WERI-Rb-1 (cell line): ENCODE data around the gene ZRANB2.

ENCODE experiments used
- DNase-seq: peaks from one replicate; pipeline ENCODE4 v3.0.0-alpha.2; 2020
- H3K27ac ChIP-seq: fragments of 250-450 bp; sonication (Bioruptor Pico); 2 replicates; pipeline ENCODE4 v1.5.1; 2020; ENCODE audit warnings: mild to moderate bottlenecking, moderate library complexity
- H3K27me3 ChIP-seq: fragments of 250-450 bp; sonication (Bioruptor Pico); 2 replicates; pipeline ENCODE4 v1.5.1; 2021; ENCODE audit warnings: mild to moderate bottlenecking, low read depth, moderate library complexity; ENCODE audit not compliant: insufficient read depth, severe bottlenecking
- H3K36me3 ChIP-seq: fragments of 250-450 bp; sonication (Bioruptor Pico); 2 replicates; pipeline ENCODE4 v1.5.1; 2020; ENCODE audit warnings: mild to moderate bottlenecking, moderate library complexity
- H3K4me3 ChIP-seq: 2 replicates; pipeline ENCODE4 v1.5.1; 2011; ENCODE audit warnings: low read depth, mild to moderate bottlenecking, control low read depth, low read length
- H3K9me3 ChIP-seq: fragments of 250-450 bp; sonication (Bioruptor Pico); 2 replicates; pipeline ENCODE4 v1.5.1; 2021; ENCODE audit warnings: mild to moderate bottlenecking, moderate library complexity; ENCODE audit not compliant: severe bottlenecking
- TF ChIP-seq, protein P1 (sequence below): IDR thresholded peaks from 2 replicates; pipeline ENCODE4 v1.5.1; 2011; ENCODE audit warnings: low read depth, mild to moderate bottlenecking, control low read depth, inconsistent platforms, low read length

Gene ZRANB2

DNA sequence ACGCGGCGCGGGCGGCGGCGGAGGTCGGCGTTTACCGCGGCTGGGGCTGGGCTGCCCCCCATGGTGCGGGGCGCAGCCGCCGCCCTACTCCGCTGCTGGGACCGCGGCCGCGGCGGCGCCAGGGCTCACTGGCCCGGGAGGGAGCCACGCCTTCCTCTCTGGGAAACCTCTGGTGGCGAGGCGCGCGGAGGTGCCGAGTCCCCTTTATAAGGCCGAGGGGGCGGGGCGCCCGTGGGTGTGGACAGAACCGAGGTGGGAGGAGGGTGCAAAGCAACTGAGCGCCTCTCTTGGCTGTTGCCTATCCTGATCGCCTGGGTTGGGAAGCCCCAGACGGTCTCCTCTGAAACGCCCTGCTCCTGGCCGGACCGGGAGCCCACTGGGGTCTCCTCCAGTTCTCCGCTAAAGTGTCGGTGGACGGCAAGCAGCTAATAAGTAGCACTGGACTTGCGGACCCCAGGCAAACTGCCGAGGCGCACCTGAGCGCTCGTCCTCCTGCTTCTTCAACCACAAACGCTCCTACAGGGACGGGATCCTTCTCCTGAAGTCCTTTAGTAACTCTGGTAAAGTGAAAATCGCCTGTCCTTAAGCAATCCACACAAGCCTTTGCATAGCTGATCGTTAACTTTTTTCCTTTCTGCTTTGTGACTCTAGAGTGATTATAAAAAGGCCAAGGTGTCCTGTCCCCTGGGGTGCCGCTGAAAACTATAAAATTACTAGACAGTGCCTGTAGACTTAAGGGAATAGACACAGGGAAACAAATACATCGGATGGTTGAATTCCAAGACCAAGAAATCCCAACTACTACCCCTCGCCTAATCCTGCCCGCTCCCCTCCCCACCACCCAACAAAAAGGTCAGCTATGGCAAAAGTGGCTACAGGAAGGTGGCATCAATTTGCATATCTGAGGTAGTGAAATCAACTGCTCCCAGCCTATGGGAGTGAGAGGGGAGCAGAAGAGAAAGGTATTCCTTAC is 32.9 kb downstream of the ZRANB2 start, which contains the start of gene PTGER3:
TSS of gene PTGER3 (minus strand) at position 182 of the 973 bp plus-strand sequence. CDS start 239 bp downstream, outside the sequence.
- Histone ChIP-seq H3K27me3 (peaks cover 15% of the 10 kb centered on the region), H3K9me3 (no peaks in the 10 kb centered on the region), H3K27ac (no peak within 1 kb of the TSS)

DNA sequence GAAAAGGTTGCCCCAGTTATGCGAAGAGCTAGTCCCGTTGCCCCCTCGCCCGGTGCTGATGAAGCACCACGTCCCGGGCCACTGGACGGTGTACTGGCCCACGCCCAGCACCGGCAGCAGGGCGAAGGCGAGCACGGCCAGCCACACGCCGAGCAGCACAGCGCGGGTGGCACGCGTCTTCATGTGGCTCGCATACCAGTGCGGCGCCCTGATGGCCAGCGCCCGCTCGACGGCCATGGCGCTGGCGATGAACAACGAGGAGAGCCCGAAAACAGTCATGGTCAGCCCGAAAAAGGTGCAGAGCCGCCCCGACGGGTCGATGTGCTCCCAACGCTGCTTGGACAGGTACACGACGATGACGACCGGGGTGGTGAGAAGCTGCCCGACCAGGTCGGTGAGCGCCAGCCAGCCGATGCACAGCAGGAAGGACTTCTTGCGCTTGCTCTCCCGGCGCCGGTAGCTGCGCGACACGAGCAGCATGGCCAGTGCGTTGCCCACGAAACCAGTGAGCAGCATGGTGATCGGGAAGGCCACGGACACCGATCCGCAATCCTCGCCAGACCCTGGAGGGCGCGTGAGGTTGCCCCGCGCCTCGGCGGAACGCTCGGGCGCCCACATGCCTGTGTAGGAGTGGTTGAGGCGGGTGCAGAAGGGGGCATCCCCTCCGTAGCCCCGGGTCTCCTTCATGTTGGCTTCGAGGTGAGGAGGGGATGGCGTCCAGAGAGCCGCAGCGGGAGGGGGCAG is 33.8 kb downstream of the ZRANB2 start:
- DNase-seq, result no peak
- Histone ChIP-seq H3K27ac (no peak overlapping the region), H3K36me3 (no peaks in the 10 kb centered on the region), H3K4me3 (peak overlapping the region; percentile 62), H3K27me3 (peaks cover 15% of the 10 kb centered on the region), H3K9me3 (no peaks in the 10 kb centered on the region)
- TF ChIP-seq, protein P1, sequence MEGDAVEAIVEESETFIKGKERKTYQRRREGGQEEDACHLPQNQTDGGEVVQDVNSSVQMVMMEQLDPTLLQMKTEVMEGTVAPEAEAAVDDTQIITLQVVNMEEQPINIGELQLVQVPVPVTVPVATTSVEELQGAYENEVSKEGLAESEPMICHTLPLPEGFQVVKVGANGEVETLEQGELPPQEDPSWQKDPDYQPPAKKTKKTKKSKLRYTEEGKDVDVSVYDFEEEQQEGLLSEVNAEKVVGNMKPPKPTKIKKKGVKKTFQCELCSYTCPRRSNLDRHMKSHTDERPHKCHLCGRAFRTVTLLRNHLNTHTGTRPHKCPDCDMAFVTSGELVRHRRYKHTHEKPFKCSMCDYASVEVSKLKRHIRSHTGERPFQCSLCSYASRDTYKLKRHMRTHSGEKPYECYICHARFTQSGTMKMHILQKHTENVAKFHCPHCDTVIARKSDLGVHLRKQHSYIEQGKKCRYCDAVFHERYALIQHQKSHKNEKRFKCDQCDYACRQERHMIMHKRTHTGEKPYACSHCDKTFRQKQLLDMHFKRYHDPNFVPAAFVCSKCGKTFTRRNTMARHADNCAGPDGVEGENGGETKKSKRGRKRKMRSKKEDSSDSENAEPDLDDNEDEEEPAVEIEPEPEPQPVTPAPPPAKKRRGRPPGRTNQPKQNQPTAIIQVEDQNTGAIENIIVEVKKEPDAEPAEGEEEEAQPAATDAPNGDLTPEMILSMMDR, result no peak

More for the DNA sequence above, 32.9 kb downstream of the ZRANB2 start, which contains the start of gene PTGER3:
- H3K36me3 ChIP-seq, result no peaks in the 10 kb centered on the region
- TF ChIP-seq, protein P1, result no peak
- peak within 1 kb of the TSS; percentile 62 for H3K4me3 ChIP-seq
- DNase-seq, result peak; percentile 83

DNA sequence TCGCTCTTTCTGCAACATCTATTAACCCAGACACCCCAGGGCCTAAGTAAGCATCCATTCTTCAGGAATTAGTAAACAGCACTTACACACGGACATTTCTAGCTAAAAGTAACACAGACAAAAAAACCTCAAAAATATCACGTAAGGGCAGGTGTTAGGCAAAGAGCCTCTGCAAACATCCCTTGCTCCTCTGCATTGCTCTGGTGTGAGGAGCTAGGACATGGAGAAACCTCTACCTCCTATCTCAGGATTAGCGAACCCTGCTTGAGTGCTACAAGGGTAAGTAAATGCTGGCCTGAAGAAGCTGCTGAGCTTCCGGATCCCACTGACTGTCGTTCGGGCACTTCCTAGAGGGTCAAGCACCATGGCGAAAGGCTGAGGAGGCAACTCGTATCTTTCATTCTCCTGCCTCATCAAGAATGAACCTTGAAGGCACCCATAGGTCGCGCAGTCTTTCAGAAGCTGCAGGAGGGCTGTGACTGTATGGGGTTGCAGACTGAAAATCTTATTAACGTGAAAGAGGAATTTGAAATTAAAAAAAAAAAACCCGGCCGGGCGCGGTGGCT is 35.3 kb downstream of the ZRANB2 start:
- TF ChIP-seq, protein P1, result no peak
- no peaks in the 10 kb centered on the region for H3K36me3 ChIP-seq
- DNase-seq, result no peak
- H3K4me3 ChIP-seq, result no peak overlapping the region
- H3K27me3 ChIP-seq, result peaks cover 15% of the 10 kb centered on the region
- H3K27ac ChIP-seq, result no peak overlapping the region
- H3K9me3 ChIP-seq, result no peaks in the 10 kb centered on the region

DNA sequence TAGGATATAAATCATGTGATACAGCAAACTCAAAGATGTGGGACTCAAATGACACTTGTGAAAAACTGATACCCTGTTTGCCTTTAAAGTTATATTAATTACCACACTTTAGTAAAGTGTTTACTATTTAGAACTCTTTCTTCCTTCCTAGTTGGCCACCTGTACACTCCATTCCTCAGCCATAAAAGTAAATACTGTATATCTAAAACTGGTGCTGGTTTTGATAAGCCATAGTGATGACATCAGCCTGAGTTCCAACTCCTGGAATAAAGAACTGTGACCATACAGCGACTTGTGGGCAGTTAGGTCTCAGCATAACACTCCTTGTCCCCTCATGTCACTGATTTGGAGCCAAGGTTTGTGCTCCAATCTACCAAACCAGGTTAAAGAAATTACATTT is 36.0 kb downstream of the ZRANB2 start:
- H3K27ac ChIP-seq, result no peak overlapping the region
- peaks cover 15% of the 10 kb centered on the region for H3K27me3 ChIP-seq
- TF ChIP-seq, protein P1, result no peak
- no peaks in the 10 kb centered on the region for H3K9me3 ChIP-seq
- H3K36me3 ChIP-seq, result no peaks in the 10 kb centered on the region
- H3K4me3 ChIP-seq, result no peak overlapping the region
- DNase-seq, result no peak

DNA sequence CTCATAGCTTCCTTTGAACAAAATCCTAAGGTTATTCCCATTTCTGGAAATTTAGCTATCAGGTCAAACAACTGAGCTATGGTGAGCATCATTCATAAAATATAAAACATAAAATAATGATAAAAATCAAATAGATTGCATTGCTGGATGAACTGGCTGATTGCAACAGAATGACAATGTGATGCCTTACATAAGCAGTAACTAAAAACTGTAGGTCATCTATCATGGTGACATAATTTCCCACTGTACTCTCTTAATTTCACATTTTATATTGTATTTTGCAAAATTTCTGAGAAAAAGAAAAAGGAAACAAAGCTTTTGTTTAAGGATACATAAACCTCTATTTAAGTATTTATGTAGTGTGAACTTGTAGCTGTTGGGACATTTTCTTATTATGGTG is 37.8 kb downstream of the ZRANB2 start:
- Histone ChIP-seq H3K9me3 (no peaks in the 10 kb centered on the region), H3K27me3 (peaks cover 15% of the 10 kb centered on the region), H3K27ac (no peak overlapping the region), H3K36me3 (no peaks in the 10 kb centered on the region), H3K4me3 (no peak overlapping the region)
- TF ChIP-seq, protein P1, result no peak
- no peak for DNase-seq
